Measurements from ENCODE around the gene MYLIP. TPM values are rescaled to one million over a fixed set of nuclear protein-coding genes. Genes with fewer than 3 reads are reported as not detected.

Gene MYLIP
- total RNA-seq, 1 donor: 171 TPM

DNA sequence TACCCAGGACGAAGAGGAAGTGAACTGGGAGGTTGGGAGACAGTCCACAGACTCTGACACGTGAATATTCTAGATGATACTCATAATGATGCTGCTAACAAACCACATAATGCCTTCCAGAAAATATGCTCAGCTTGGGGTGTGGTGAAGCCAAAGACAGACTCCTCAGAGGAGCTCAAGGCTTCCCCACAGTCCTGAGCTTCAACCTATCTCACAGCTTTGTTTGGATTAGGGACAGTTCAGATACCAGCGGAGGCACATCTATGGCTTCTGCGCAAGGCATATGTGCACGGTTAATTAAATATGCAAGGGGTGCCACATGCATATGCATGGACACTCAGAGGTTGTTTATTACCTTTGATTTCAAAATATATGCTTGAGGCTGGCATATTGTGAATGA, 30.7 kb upstream of the MYLIP start:
- no peaks in the 10 kb centered on the region for H3K27me3 ChIP-seq (ENCODE audit: insufficient read depth, low read length)
- peaks cover 14% of the 10 kb centered on the region for H3K4me1 ChIP-seq (ENCODE audit: insufficient read depth, low read length)
- H3K9me3 ChIP-seq (ENCODE audit: low read depth, low read length): no peaks in the 10 kb centered on the region
- no peak overlapping the region for H3K4me3 ChIP-seq (ENCODE audit: low read length)

DNA sequence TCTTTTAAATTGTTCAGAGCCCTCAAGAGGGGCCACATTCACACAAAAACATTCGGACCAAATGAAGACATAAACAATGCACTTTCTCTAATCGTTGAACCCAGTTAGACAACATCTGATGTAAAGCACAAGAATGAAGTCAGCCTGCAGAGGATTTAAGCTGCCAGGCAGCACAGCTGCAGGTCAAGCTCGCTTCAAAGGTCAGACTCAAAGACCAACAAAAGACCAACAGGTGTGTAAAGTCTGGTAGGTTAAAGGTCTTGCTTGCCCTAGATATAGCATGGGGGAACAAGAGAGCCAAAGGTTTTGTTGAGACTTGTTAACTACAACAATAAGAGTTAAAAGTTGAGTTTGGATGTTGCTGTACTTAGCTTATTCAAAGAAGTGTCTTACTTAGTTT, 26.7 kb upstream of the MYLIP start:
- Histone ChIP-seq H3K27me3 (ENCODE audit: insufficient read depth, low read length) (no peaks in the 10 kb centered on the region), H3K4me1 (ENCODE audit: insufficient read depth, low read length) (peaks cover 26% of the 10 kb centered on the region), H3K9me3 (ENCODE audit: low read depth, low read length) (no peaks in the 10 kb centered on the region), H3K4me3 (ENCODE audit: low read length) (no peak overlapping the region)

DNA sequence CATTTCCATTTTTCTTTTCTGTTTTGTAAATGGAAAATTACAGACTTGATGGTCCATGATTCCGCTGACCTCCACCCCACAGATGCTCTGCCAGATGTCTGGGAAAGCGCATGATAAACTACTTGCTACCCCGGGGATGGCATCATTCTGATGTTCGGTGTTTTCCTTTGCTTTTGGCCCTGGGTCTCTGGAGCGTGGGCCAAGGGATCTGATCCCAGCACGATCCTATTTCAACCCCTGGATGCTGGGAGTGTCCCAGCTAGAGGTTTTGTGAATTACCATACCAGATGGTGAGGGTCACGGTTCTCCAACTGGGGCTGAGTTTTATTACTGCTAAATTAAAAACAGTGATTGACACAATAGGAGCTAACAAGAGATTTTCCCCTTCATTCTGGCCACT, 25.2 kb upstream of the MYLIP start:
- Histone ChIP-seq H3K9me3 (ENCODE audit: low read depth, low read length) (no peaks in the 10 kb centered on the region), H3K4me3 (ENCODE audit: low read length) (no peak overlapping the region), H3K4me1 (ENCODE audit: insufficient read depth, low read length) (peaks cover 17% of the 10 kb centered on the region), H3K27me3 (ENCODE audit: insufficient read depth, low read length) (no peaks in the 10 kb centered on the region)

DNA sequence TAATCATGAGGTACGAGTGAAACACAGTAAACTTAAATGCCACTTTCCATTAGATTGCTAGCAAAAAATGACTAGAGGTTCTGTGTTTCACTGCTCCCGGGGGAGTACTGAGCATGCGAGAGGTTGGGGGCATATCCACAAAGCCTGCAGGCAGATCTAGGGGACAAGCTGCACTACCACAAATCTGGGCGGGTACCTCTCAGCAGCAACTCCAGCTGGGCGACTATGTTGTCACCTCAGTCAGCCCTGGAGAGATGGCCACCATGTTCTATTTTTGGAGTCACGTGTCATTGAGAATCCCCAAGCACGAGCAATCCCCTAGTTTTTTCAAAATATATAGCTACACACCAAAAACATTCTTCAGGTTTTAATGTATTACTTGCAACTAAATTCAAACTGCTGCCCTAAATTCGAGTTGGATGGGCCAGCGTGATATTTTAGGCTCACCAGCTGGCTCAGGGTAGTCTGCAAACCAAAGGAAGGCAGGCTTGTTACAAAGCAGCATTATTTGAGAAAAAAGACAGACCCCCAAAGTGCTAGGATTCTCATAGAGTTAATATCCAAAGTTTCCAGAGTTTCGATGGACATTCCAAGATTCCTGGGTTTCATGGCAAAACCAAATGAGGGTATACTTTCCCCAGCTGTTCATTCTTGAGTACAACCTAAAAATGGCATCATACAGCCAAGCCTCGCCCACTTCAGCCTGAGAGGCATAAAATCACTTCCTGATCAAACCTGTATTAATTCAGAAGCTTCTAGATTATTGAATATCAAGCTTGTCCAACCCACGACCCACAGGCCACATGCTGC, 24.1 kb upstream of the MYLIP start:
- Histone ChIP-seq H3K9me3 (ENCODE audit: low read depth, low read length) (no peaks in the 10 kb centered on the region), H3K4me3 (ENCODE audit: low read length) (no peak overlapping the region), H3K4me1 (ENCODE audit: insufficient read depth, low read length) (peaks cover 28% of the 10 kb centered on the region), H3K27me3 (ENCODE audit: insufficient read depth, low read length) (no peaks in the 10 kb centered on the region)

DNA sequence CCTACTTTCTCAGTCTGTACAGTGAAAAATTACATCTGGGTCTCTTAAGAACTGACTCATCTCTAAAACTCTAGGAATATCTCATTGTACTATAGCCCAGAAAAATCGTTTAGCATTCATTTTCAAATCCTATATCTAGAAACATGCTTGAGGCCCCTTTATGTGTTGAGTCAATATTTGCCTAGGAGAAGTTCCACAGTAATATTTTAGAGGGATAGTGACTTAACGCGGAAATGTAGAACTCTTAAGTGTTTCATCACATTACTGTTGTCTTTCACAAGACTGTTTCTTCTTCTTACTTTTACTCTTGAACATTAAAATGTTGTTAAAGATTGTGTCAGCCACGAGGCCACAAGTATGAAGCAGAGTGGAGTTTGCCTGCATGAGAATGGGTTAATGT, 23.0 kb upstream of the MYLIP start:
- H3K4me1 ChIP-seq (ENCODE audit: insufficient read depth, low read length): peaks cover 37% of the 10 kb centered on the region
- no peaks in the 10 kb centered on the region for H3K9me3 ChIP-seq (ENCODE audit: low read depth, low read length)
- H3K4me3 ChIP-seq (ENCODE audit: low read length): no peak overlapping the region
- H3K27me3 ChIP-seq (ENCODE audit: insufficient read depth, low read length): no peaks in the 10 kb centered on the region

DNA sequence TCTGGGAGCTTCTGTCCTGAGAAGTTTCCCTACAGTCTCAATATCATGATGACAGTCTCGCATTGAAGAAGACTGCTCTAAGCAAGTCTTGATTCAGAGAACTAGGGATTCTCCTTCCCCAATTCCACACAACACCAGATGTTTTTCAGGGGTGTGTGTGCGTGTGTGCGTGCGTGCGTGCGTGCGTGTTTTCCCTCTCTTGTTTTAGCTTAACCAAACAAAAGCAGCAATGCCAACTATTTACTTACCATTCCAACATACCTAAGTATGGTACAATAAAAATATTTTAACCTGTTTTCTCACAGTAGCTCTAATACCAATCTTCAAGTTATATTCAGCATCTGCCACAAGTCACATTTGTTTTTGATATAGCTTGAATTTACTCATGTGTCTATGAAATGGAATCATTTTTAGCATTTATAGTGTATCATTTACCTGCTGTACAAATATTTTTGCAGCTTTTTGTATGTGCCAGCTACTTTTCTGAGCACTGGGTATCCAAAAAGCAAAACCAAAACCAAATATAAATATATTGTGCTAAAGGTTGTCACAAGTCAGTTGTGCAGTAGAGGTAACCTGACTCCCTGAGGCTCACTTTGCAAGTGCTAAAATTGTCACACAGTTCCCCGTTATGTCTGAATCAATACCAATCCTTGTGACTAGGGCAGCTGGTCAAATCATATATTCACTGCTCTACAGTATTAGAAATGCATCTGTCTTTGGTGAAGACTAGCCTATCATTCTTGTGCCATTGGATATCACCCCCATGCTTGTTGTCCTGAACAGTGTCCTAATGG, 21.7 kb upstream of the MYLIP start:
- no peaks in the 10 kb centered on the region for H3K27me3 ChIP-seq (ENCODE audit: insufficient read depth, low read length)
- no peak overlapping the region for H3K4me3 ChIP-seq (ENCODE audit: low read length)
- peaks cover 44% of the 10 kb centered on the region for H3K4me1 ChIP-seq (ENCODE audit: insufficient read depth, low read length)

DNA sequence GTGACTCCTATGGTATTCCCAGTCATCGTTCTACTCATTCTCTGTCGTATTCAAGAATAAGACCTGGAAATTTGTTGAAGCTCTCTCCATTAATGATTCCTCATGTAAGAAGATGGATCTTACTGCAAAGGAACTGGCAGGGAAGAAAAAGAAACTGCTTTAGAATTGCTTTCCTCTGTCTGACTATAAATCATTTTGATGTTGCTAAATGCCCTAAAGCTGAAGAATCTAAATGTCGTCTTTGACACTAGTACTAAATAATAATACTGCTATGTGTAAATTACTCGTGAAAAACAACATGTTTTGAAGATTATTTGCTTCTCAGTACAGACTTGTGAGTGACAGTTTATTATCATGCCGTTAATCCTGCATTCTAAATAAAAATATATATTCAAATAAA, 20.5 kb upstream of the MYLIP start:
- no peaks in the 10 kb centered on the region for H3K9me3 ChIP-seq (ENCODE audit: low read depth, low read length)
- H3K27me3 ChIP-seq (ENCODE audit: insufficient read depth, low read length): no peaks in the 10 kb centered on the region
- peaks cover 50% of the 10 kb centered on the region for H3K4me1 ChIP-seq (ENCODE audit: insufficient read depth, low read length)
- H3K4me3 ChIP-seq (ENCODE audit: low read length): no peak overlapping the region

More for the DNA sequence above, 21.7 kb upstream of the MYLIP start:
- no peaks in the 10 kb centered on the region for H3K9me3 ChIP-seq (ENCODE audit: low read depth, low read length)

DNA sequence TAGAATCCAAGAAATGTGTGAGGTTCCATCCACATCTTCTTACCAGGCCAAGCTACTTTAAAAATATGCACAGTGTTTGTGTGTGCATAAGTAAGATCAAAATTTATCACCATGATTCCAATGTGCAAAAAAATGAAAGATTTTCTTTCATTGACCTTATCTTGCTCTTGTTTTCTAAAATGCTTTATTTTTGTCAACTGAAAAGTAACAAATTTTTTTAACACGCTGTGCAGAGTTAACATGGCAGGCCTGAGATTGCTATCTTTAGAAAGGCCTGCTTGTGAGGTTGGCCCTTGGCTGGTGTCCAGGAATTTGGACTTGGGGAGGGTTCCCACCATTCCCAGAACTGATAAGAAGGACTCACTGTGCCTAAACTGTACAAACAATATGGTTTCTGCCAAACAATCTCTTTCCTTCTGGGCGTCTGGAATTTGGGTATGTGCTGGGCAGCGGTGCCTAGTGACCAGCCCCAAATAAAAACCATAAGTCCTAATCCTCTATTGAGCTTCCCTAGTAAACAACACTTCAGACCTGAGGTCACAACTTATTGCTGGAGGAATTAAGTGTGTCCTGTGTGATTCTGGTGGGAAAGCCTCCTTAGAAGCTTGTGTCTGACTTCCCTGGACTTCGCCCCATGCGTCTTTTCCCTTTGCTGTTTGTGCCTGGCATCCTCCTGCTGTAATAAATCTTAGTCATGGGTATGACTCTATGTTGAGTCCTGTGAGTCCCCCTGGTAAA, 19.8 kb upstream of the MYLIP start:
- Histone ChIP-seq H3K9me3 (ENCODE audit: low read depth, low read length) (no peaks in the 10 kb centered on the region), H3K27me3 (ENCODE audit: insufficient read depth, low read length) (no peaks in the 10 kb centered on the region), H3K4me3 (ENCODE audit: low read length) (no peak overlapping the region), H3K4me1 (ENCODE audit: insufficient read depth, low read length) (peaks cover 55% of the 10 kb centered on the region)

DNA sequence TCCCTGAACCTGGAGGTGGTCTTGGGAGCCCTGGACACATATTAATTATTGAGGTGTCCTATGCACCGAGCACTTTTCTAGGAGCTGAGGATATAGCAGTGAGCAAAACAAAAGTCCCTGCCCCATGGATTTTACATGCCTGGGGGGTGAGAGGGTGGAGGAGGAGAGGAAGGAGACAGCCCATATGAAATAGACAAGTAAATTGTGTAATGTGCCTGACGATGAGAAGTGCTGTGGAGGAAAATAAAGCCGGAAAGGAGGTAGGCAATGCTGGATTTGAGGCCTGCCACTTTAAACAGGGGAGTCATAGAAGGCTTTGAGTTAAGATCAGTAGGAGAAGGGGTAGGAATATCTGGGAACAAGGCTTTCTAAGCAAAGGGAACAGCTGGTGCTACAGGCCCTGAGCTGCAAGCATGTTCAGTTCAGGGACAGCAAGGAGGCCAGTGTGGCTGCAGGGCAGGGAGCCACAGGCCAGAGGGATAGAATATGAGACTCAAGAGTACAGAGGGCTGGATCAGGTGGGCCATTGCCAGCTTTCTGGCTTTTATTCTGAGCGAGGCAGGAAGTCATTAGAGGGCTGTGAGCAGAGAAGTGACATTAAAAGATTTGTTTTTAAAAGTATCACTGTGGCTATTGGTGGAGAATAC, 19.1 kb upstream of the MYLIP start:
- H3K27me3 ChIP-seq (ENCODE audit: insufficient read depth, low read length): no peaks in the 10 kb centered on the region
- no peak overlapping the region for H3K4me3 ChIP-seq (ENCODE audit: low read length)
- peaks cover 55% of the 10 kb centered on the region for H3K4me1 ChIP-seq (ENCODE audit: insufficient read depth, low read length)
- no peaks in the 10 kb centered on the region for H3K9me3 ChIP-seq (ENCODE audit: low read depth, low read length)

DNA sequence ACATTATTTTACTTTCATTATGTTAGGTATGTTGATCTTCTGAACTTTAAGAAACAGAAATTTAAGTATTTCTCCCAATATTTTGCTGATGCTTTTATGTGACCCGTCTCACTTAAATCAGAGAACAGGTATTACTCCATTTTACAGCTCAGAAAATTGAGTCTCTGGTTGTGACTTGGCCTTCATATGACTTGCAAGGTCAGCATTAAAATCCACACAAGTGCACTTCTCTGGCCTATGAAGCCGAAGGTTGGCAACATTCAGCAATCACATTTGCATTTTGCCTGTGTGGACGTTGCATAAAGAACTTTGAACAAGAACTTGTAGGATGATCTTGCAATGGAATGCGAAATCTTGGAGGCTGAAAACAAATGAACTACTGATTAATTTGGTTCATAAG, 10.1 kb upstream of the MYLIP start:
- no peaks in the 10 kb centered on the region for H3K27me3 ChIP-seq (ENCODE audit: insufficient read depth, low read length)
- peaks cover under 1% of the 10 kb centered on the region for H3K4me1 ChIP-seq (ENCODE audit: insufficient read depth, low read length)
- H3K4me3 ChIP-seq (ENCODE audit: low read length): no peak overlapping the region
- H3K9me3 ChIP-seq (ENCODE audit: low read depth, low read length): no peaks in the 10 kb centered on the region

DNA sequence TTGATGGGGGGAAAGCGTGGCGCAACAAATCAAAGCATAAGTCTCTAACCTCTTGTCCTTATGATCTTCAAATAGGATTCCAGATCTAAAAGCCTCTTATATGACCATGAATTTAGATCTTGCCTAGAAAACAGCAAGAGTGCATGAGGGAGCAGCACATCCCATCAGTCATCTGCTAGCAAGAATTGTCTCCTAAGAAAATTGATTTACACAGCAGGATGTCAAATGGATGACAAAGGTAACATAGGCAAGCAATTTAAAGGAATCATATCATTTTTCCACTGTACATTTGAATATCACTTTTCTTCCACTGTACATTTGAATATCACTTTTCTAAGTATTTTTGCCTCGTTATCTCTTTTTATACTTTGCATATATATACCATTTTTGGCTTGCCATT, 7.5 kb upstream of the MYLIP start:
- H3K27me3 ChIP-seq (ENCODE audit: insufficient read depth, low read length): no peaks in the 10 kb centered on the region
- H3K4me3 ChIP-seq (ENCODE audit: low read length): no peak overlapping the region
- peaks cover 10% of the 10 kb centered on the region for H3K4me1 ChIP-seq (ENCODE audit: insufficient read depth, low read length)
- no peaks in the 10 kb centered on the region for H3K9me3 ChIP-seq (ENCODE audit: low read depth, low read length)

DNA sequence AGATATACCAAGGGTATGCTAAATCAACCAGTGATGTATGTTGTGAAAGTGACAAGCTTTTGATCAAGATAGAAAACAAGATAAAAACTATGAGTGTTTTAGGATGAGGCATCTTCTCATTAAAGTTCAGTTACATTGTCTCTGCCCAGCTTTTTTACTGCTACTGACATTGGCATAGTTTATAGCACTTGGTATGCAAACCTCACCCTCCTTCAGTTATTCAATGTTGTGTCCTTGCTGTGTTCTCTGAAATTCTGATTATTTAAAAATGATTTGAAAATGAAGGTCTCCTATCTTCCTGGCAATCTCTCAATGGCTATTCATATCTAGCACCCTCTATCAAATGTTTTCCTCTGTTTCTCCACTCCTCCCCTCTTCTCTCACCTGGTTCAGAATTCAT, 6.7 kb upstream of the MYLIP start:
- H3K4me1 ChIP-seq (ENCODE audit: insufficient read depth, low read length): peaks cover 10% of the 10 kb centered on the region
- no peak overlapping the region for H3K4me3 ChIP-seq (ENCODE audit: low read length)
- no peaks in the 10 kb centered on the region for H3K9me3 ChIP-seq (ENCODE audit: low read depth, low read length)
- no peaks in the 10 kb centered on the region for H3K27me3 ChIP-seq (ENCODE audit: insufficient read depth, low read length)

DNA sequence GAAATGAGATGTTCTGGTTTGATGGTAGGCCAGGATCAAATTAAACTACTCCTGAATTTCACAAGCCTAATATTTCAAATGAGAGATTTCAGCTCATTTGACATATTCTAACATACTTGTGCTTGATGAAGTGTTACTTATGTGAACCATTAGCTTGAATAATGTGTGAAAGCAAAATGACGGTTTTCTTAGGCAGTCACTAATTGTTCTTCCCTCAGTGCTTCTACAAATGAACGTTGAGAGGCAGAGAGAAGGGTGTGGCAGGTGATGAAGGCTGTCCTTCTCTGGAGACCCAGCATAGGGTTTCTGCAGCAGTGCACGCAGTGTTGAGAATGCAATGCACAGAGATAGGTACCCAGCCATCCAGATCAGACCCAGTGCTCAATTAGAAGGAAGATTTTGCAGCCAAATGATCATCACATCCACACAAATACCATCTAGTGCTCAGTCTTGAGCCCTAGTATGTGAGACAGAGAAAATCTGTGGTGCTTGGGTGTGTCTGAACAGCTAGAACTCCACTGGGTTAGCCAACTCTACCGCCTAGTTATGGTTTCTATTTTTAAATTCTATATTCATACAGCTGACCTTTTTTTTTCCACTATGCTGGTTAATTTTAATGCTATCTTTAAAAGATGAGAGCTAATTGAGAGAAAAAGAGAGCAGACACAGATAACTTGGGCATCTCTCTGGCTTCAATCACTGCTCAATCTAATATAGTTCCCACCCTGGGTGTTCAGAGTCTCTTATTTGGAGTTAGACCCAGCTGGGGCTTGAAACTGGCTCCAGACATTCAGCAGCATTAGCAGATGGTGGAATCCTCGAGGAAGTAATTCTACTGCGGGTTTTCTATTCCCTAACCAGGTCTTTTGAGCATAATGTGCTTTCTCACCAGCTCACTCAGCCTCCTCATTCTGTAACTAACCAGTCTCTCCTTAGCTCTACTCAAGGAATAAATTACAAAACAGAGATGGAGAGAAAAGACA, 4.4 kb upstream of the MYLIP start:
- Histone ChIP-seq H3K9me3 (ENCODE audit: low read depth, low read length) (no peaks in the 10 kb centered on the region), H3K4me3 (ENCODE audit: low read length) (no peak overlapping the region), H3K27me3 (ENCODE audit: insufficient read depth, low read length) (no peaks in the 10 kb centered on the region), H3K4me1 (ENCODE audit: insufficient read depth, low read length) (peaks cover 15% of the 10 kb centered on the region)

DNA sequence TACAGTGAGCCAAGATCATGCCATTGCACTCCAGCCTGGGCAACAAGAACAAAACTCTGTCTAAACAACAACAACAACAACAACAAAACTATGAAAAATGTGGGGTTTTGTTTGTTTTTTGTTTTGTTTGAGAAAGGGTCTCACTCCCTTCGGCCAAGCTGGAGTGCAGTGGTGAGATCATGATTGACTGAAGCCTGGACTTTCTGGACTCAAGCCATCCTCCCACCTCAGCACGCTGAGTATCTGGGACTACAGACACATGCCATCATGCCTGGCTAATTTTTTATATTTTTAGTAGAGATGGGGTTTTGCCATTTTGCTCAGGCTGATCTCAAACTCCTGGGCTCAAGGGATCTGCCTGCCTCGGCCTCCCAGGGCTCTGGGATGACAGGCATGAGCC, 2.8 kb upstream of the MYLIP start:
- H3K9me3 ChIP-seq (ENCODE audit: low read depth, low read length): no peaks in the 10 kb centered on the region
- peaks cover 23% of the 10 kb centered on the region for H3K4me1 ChIP-seq (ENCODE audit: insufficient read depth, low read length)
- no peak overlapping the region for H3K4me3 ChIP-seq (ENCODE audit: low read length)
- H3K27me3 ChIP-seq (ENCODE audit: insufficient read depth, low read length): no peaks in the 10 kb centered on the region

All from mononuclear cell (primary cell).